Small intestine (tissue), 7 donors: ENCODE data around the gene OLFML3. TPM values are rescaled to one million over a fixed set of nuclear protein-coding genes. Genes with fewer than 3 reads are reported as not detected.
"Not testable (repeated sequence)": the region's sequence is repeated elsewhere in the genome, so short reads cannot be mapped to it uniquely, and the experiment has no call there.

Source experiments
- DNase-seq, 2 donors: peaks; one replicate each; pipeline versions ENCODE4 v3.0.0 to v3.0.0-alpha.2; 2013
- FAIRE-seq: peaks from 2 replicates; lab custom pipeline; 2012; peaks lifted over from hg19 to GRCh38; lab: Jason Lieb, UNC
- H3K27ac ChIP-seq, 3 donors: one replicate each; pipeline ENCODE4 v1.5.1; 2013; ENCODE audit warnings: low read length in 2 of 3, mild to moderate bottlenecking in 2 of 3, control low read depth in 1 of 3, inconsistent platforms in 1 of 3, low read depth in 1 of 3, moderate library complexity in 1 of 3
- H3K27me3 ChIP-seq, 3 donors: one replicate each; pipeline ENCODE4 v1.6.1; 2013; ENCODE audit warnings: low read length in 3 of 3, inconsistent platforms in 1 of 3; ENCODE audit not compliant: control insufficient read depth in 3 of 3, insufficient read depth in 3 of 3
- H3K36me3 ChIP-seq, 3 donors: one replicate each; pipeline ENCODE4 v1.6.1; 2013; ENCODE audit warnings: low read length in 3 of 3, inconsistent platforms in 1 of 3, low read depth in 1 of 3, mild to moderate bottlenecking in 1 of 3, moderate library complexity in 1 of 3; ENCODE audit not compliant: control insufficient read depth in 3 of 3, insufficient read depth in 2 of 3
- H3K4me1 ChIP-seq, 3 donors: one replicate each; pipeline ENCODE4 v1.6.1; 2013; ENCODE audit warnings: low read length in 2 of 3, inconsistent platforms in 1 of 3, low read depth in 1 of 3, mild to moderate bottlenecking in 1 of 3, moderate library complexity in 1 of 3; ENCODE audit not compliant: control insufficient read depth in 3 of 3, insufficient read depth in 2 of 3
- H3K4me3 ChIP-seq, 3 donors: one replicate each; pipeline ENCODE4 v1.5.1; 2013; ENCODE audit warnings: low read length in 3 of 3, control low read depth in 1 of 3, inconsistent platforms in 1 of 3, low read depth in 1 of 3, mild to moderate bottlenecking in 1 of 3, moderate library complexity in 1 of 3
- H3K9me3 ChIP-seq, 2 donors: one replicate each; pipeline ENCODE4 v1.6.1; 2013; ENCODE audit warnings: low read depth in 1 of 2, low read length in 1 of 2; ENCODE audit not compliant: control insufficient read depth in 2 of 2, insufficient read depth in 1 of 2
- WGBS, 3 donors: extraction: QIAGEN DNeasy Blood & Tissue Kit; methylation state at CpG; one replicate each; pipeline ENCODE4 v1.1.7; 2013; 5-methylcytosine and 5-hydroxymethylcytosine counted together
- polyA plus RNA-seq, 4 donors: library from polyadenylated mRNA; stranded (reverse) in 3 of 4; unstranded in 1 of 4; fragments of 200-250 nt in 3 of 4; fragments of 120-200 nt in 1 of 4; gene quantifications; one replicate each; pipeline versions ENCODE4 v1.2.1 to v1.2.3, GENCODE V29; 2013
- donor health status: healthy with polysubstance abuse.
- donor health status: control.
- donor health status: control.
- donor health status: Bipolar disorder and iron deficiency.
- donor health status: healthy.

The OLFML3 gene
- polyA plus RNA-seq, 4 donors: 2.2 to 34.1 (median 12.5) TPM

- Histone ChIP-seq H3K4me3 (no peak overlapping the region), H3K9me3 (no peaks in the 10 kb centered on the region), H3K4me1 (peaks cover 0 to 4% (median 0%) of the 10 kb centered on the region in 3 donors), H3K36me3 (no peaks in the 10 kb centered on the region), H3K27me3 (no peaks in the 10 kb centered on the region), H3K27ac (no peak overlapping the region)
- FAIRE-seq (no peak), DNase-seq (no peak)
Observed at GRCh38 chr1:114011796-114012195, 32.5 kb downstream of the OLFML3 start.

- 50 to 66% (median 58%) methylated on average over 2 of the region's 2 CpGs for WGBS, 3 donors
- H3K4me1 ChIP-seq: peaks cover 0 to 6% (median 0%) of the 10 kb centered on the region in 3 donors
- H3K9me3 ChIP-seq: peaks cover 0 to 4% of the 10 kb centered on the region in 2 donors
- no peaks in the 10 kb centered on the region for H3K36me3 ChIP-seq
- no peak for DNase-seq
- no peak overlapping the region for H3K27ac ChIP-seq
- no peak overlapping the region for H3K4me3 ChIP-seq
- no peak for FAIRE-seq
- H3K27me3 ChIP-seq: no peaks in the 10 kb centered on the region
Observed at GRCh38 chr1:114015075-114015474, 35.8 kb downstream of the OLFML3 start.

- not testable (repeated sequence) for DNase-seq, H3K4me3 ChIP-seq, H3K9me3 ChIP-seq, H3K27me3 ChIP-seq, FAIRE-seq, H3K36me3 ChIP-seq, H3K27ac ChIP-seq
- WGBS, 3 donors: 89 to 94% (median 91%) methylated on average over 3 of the region's 3 CpGs
- H3K4me1 ChIP-seq: peaks cover 0 to 16% (median 0%) of the 10 kb centered on the region in 3 donors
Observed at GRCh38 chr1:114019724-114020123, 40.5 kb downstream of the OLFML3 start.

GRCh38 chr1:114021665-114022099 is 42.4 kb downstream of the OLFML3 start:
- no peak for FAIRE-seq
- no peaks in the 10 kb centered on the region for H3K27me3 ChIP-seq
- H3K4me3 ChIP-seq: no peak overlapping the region
- H3K9me3 ChIP-seq: peaks cover 0 to 8% of the 10 kb centered on the region in 2 donors
- H3K4me1 ChIP-seq: peaks cover 0 to 16% (median 0%) of the 10 kb centered on the region in 3 donors
- 59 to 71% (median 65%) methylated on average over 4 of the region's 4 CpGs for WGBS, 3 donors
- no peaks in the 10 kb centered on the region for H3K36me3 ChIP-seq
- H3K27ac ChIP-seq: peak overlapping the region in 1 of 3 donors; percentile 5
- peak in 1 of 2 donors; percentile 30 for DNase-seq

GRCh38 chr1:114022877-114023276 is 43.6 kb downstream of the OLFML3 start:
- Histone ChIP-seq H3K4me1 (peaks cover 0 to 16% (median 0%) of the 10 kb centered on the region in 3 donors), H3K9me3 (peaks cover 0 to 8% of the 10 kb centered on the region in 2 donors), H3K36me3 (no peaks in the 10 kb centered on the region), H3K4me3 (no peak overlapping the region), H3K27me3 (no peaks in the 10 kb centered on the region), H3K27ac (no peak overlapping the region)
- WGBS, 3 donors: 92 to 97% (median 96%) methylated on average over 2 of the region's 2 CpGs
- FAIRE-seq (no peak), DNase-seq (no peak)

GRCh38 chr1:114023377-114023776 is 44.1 kb downstream of the OLFML3 start:
- WGBS, 3 donors: 86 to 92% (median 86%) methylated on average over 6 of the region's 6 CpGs
- no peak for FAIRE-seq

GRCh38 chr1:114024049-114024448 is 44.8 kb downstream of the OLFML3 start:
- 92 to 96% (median 94%) methylated on average over 6 of the region's 6 CpGs for WGBS, 3 donors
- Histone ChIP-seq H3K27me3 (no peaks in the 10 kb centered on the region), H3K4me1 (peaks cover 0 to 16% (median 0%) of the 10 kb centered on the region in 3 donors), H3K9me3 (peaks cover 0 to 8% of the 10 kb centered on the region in 2 donors), H3K36me3 (no peaks in the 10 kb centered on the region), H3K27ac (no peak overlapping the region), H3K4me3 (no peak overlapping the region)
- DNase-seq: no peak
- FAIRE-seq: no peak

More at GRCh38 chr1:114023377-114023776, 44.1 kb downstream of the OLFML3 start:
- no peak for DNase-seq
- peaks cover 0 to 16% (median 0%) of the 10 kb centered on the region in 3 donors for H3K4me1 ChIP-seq
- H3K4me3 ChIP-seq: no peak overlapping the region
- H3K27ac ChIP-seq: no peak overlapping the region
- H3K36me3 ChIP-seq: no peaks in the 10 kb centered on the region
- peaks cover 0 to 8% of the 10 kb centered on the region in 2 donors for H3K9me3 ChIP-seq
- H3K27me3 ChIP-seq: no peaks in the 10 kb centered on the region

- no peaks in the 10 kb centered on the region for H3K27me3 ChIP-seq
- H3K27ac ChIP-seq: no peak overlapping the region
- no peaks in the 10 kb centered on the region for H3K36me3 ChIP-seq
- FAIRE-seq (no peak), DNase-seq (no peak)
- H3K4me3 ChIP-seq: no peak overlapping the region
- peaks cover 0 to 8% (median 0%) of the 10 kb centered on the region in 3 donors for H3K4me1 ChIP-seq
- WGBS, 3 donors: 92 to 97% (median 93%) methylated on average over 5 of the region's 5 CpGs
- no peaks in the 10 kb centered on the region for H3K9me3 ChIP-seq
Observed at GRCh38 chr1:114025609-114026401, 46.5 kb downstream of the OLFML3 start.
